ENCODE measurements around the gene TSPEAR. TPM values are rescaled to one million over a fixed set of nuclear protein-coding genes. Genes with fewer than 3 reads are reported as not detected.

Gene TSPEAR
- total RNA-seq, 1 experiment from 2014 or later, result not detected

DNA sequence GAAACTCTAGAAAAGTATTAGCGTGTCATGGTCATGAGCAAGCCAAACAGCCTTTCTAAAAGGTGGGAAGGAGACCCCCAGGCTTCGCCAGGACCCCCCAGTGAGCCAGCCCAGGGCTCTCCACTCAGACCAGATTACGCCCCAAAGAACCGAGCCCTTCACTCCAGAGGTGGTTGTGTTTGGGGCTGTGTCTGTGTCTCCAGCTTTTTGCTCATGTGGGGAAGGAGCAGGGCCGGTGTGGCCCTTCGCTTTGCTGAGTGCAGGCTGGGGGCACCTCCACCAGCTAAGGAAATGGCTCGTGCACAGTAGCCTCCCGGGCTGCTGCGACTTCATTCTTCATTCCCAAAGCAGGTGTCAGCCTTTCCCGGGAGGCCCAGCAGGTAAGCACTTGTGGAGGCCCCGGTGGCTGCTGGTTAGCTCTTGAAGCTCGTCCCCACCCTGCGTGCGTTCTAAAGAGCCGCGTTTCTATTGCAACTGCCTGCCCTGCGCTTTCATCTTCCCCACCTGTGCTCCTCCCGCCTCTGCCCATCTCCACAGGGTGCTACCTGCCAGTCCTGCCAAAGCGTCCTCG lies 531 bp downstream of the TSPEAR start:
- Mint-ChIP-seq H3K27me3 (ENCODE audit: insufficient read depth, unreplicated experiment) (peaks cover 78% of the 10 kb centered on the region), H3K27ac (ENCODE audit: low read depth, unreplicated experiment) (no peak overlapping the region), H3K9me3 (ENCODE audit: unreplicated experiment) (no peaks in the 10 kb centered on the region), H3K4me3 (ENCODE audit: unreplicated experiment) (no peak overlapping the region), H3K4me1 (ENCODE audit: insufficient read depth, unreplicated experiment) (no peaks in the 10 kb centered on the region), H3K36me3 (ENCODE audit: insufficient read depth, unreplicated experiment) (no peaks in the 10 kb centered on the region)
- peak; percentile 8 for DNase-seq (ENCODE audit: unreplicated experiment)
- intact Hi-C loops (cut with micrococcal nuclease), result no loop called here
- TF ChIP-seq, protein P1, sequence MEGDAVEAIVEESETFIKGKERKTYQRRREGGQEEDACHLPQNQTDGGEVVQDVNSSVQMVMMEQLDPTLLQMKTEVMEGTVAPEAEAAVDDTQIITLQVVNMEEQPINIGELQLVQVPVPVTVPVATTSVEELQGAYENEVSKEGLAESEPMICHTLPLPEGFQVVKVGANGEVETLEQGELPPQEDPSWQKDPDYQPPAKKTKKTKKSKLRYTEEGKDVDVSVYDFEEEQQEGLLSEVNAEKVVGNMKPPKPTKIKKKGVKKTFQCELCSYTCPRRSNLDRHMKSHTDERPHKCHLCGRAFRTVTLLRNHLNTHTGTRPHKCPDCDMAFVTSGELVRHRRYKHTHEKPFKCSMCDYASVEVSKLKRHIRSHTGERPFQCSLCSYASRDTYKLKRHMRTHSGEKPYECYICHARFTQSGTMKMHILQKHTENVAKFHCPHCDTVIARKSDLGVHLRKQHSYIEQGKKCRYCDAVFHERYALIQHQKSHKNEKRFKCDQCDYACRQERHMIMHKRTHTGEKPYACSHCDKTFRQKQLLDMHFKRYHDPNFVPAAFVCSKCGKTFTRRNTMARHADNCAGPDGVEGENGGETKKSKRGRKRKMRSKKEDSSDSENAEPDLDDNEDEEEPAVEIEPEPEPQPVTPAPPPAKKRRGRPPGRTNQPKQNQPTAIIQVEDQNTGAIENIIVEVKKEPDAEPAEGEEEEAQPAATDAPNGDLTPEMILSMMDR (IDR thresholded peaks at IDR 0.05; ENCODE audit: unreplicated experiment), result no peak
- ChIA-PET CTCF (interaction anchor here (1.2 to 1.9 kb wide), 2 partner anchors 32 to 42 kb away, joined by 3 to 5 read pairs; no protein-coding TSS in a partner anchor), POLR2A (interaction anchor here (1.0 to 2.4 kb wide), 3 partner anchors 10 to 33 kb away, joined by 3 to 7 read pairs (median 4); no protein-coding TSS in a partner anchor)
- BruUV-seq (replicated peaks), result no TSS peak

DNA sequence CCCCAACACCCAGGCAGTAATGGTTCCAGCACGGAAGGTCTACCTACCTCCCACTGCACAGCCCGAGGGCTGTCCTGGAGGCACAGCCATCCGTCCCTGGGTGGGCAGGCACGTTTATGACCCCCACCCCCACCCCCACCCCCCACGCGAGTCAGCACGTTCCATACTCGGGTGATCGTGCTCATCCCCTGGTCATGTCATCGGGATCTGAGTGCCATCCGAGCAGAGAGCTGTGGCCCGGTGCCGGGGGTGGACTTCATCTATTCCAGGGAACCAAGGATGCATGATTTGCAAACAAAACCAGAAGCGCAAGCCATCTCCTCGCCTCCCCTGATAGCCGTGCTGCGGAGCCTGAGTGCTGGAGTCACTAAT lies 1.1 kb downstream of the TSPEAR start:
- no TSS peak for BruUV-seq (replicated peaks)
- no peaks in the 10 kb centered on the region for H3K4me1 Mint-ChIP-seq (ENCODE audit: insufficient read depth, unreplicated experiment)
- no peak overlapping the region for H3K27ac Mint-ChIP-seq (ENCODE audit: low read depth, unreplicated experiment)
- peaks cover 78% of the 10 kb centered on the region for H3K27me3 Mint-ChIP-seq (ENCODE audit: insufficient read depth, unreplicated experiment)
- TF ChIP-seq, protein P1 (IDR thresholded peaks at IDR 0.05; ENCODE audit: unreplicated experiment), result no peak
- DNase-seq (ENCODE audit: unreplicated experiment), result no peak
- no peaks in the 10 kb centered on the region for H3K36me3 Mint-ChIP-seq (ENCODE audit: insufficient read depth, unreplicated experiment)
- H3K9me3 Mint-ChIP-seq (ENCODE audit: unreplicated experiment), result no peaks in the 10 kb centered on the region
- intact Hi-C loops (cut with micrococcal nuclease), result no loop called here
- no peak overlapping the region for H3K4me3 Mint-ChIP-seq (ENCODE audit: unreplicated experiment)
- CTCF ChIA-PET, result interaction anchor here (0.7 to 1.9 kb wide), 3 partner anchors 33 to 136 kb away, joined by 3 to 5 read pairs (median 3); no protein-coding TSS in a partner anchor
- POLR2A ChIA-PET, result interaction anchor here (0.8 to 2.4 kb wide), 4 partner anchors 9 to 32 kb away, joined by 3 to 7 read pairs (median 4); no protein-coding TSS in a partner anchor

DNA sequence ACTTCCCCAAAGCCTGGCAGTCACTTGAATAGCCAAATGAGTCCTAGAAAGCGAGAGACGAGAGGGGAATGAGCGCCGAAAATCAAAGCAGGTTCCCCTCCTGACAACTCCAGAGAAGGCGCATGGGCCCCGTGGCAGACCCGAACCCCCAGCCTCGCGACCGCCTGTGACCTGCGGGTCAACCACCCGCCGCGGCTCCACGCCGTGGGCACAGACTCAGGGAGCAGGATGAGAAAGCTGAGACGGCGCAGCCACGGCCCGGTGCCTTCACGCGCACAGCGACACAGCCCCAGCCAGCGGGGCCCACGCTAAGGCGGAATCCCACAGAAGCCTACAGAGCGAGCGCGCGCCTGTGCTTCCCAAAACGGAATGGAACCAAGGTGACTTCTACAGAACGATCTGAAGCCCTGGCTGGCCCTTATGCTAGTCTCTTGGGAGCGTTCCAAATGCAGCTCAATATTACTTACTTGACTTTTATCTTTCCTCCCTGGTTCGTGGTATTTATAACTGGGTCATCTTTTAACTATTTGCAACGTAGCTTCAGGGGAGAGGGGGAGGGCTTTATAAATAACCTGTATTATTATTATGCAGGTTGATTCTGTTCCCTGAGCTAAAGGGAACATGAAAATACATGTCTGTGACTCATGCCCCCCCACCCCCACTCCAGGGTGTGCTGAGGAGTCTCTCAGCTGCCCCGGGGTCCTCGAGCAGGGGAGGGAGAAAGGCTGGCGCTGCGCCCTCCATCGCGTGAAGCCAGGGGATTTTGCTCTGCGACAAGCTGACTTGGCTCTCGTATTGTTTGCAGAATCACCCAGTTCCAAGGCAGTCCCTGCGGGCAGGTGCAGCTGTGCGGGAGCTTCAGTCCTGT lies 1.7 kb downstream of the TSPEAR start:
- intact Hi-C loops (cut with micrococcal nuclease), result no loop called here
- no TSS peak for BruUV-seq (replicated peaks)
- H3K4me3 Mint-ChIP-seq (ENCODE audit: unreplicated experiment), result peak overlapping the region; percentile 30
- no peaks in the 10 kb centered on the region for H3K4me1 Mint-ChIP-seq (ENCODE audit: insufficient read depth, unreplicated experiment)
- POLR2A ChIA-PET, result interaction anchor here (0.8 to 2.4 kb wide), 4 partner anchors 8 to 31 kb away, joined by 3 to 7 read pairs (median 4); no protein-coding TSS in a partner anchor
- no peaks in the 10 kb centered on the region for H3K9me3 Mint-ChIP-seq (ENCODE audit: unreplicated experiment)
- H3K27me3 Mint-ChIP-seq (ENCODE audit: insufficient read depth, unreplicated experiment), result peaks cover 73% of the 10 kb centered on the region
- H3K36me3 Mint-ChIP-seq (ENCODE audit: insufficient read depth, unreplicated experiment), result no peaks in the 10 kb centered on the region
- peak; percentile 67 for DNase-seq (ENCODE audit: unreplicated experiment)
- TF ChIP-seq, protein P1 (IDR thresholded peaks at IDR 0.05; ENCODE audit: unreplicated experiment), result no peak
- no peak overlapping the region for H3K27ac Mint-ChIP-seq (ENCODE audit: low read depth, unreplicated experiment)
- CTCF ChIA-PET, result interaction anchor here (0.7 to 1.9 kb wide), 2 partner anchors 33 to 136 kb away, joined by 3 to 5 read pairs; no protein-coding TSS in a partner anchor

DNA sequence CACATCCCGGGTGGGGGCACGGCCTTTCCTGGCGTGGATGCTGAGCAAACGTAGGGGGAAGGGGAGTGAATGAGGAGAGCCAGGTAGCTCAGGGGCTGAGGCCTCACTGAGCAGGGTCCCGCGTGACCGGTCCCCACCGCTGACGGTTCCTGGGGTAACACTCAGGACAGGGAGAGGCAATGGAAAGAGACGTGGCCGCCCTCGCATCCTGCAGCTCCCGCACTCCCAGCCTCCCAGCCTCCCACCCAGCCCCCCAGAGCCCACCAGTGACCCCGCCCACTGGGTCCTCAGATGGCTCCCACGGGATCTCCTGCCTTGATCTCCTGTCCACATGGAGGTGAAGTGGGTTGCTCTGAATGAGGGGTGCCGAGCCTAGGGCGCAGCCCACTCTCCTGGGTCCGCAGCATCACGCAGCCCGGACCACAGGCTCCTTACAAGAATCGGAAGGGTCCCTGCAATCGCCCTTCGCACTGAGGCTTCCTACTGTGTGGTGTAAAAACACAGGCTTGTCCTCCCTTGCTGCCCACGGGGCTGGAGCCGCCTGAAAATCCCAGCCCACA lies 2.4 kb downstream of the TSPEAR start:
- Mint-ChIP-seq H3K27me3 (ENCODE audit: insufficient read depth, unreplicated experiment) (peaks cover 66% of the 10 kb centered on the region), H3K4me1 (ENCODE audit: insufficient read depth, unreplicated experiment) (no peaks in the 10 kb centered on the region), H3K9me3 (ENCODE audit: unreplicated experiment) (no peaks in the 10 kb centered on the region), H3K27ac (ENCODE audit: low read depth, unreplicated experiment) (no peak overlapping the region), H3K36me3 (ENCODE audit: insufficient read depth, unreplicated experiment) (no peaks in the 10 kb centered on the region), H3K4me3 (ENCODE audit: unreplicated experiment) (peak overlapping the region; percentile 30)
- intact Hi-C loops (cut with micrococcal nuclease), result no loop called here
- no peak for DNase-seq (ENCODE audit: unreplicated experiment)
- no TSS peak for BruUV-seq (replicated peaks)
- TF ChIP-seq, protein P1 (IDR thresholded peaks at IDR 0.05; ENCODE audit: unreplicated experiment), result no peak
- POLR2A ChIA-PET, result no interaction called here
- CTCF ChIA-PET, result interaction anchor here (0.9 to 1.4 kb wide), 2 partner anchors 52 to 191 kb away, joined by 3 read pairs; no protein-coding TSS in a partner anchor
